ENCODE data around the gene FBLN7.

The FBLN7 gene

GRCh38 chr2:112157472-112157871 is 19.3 kb downstream of the FBLN7 start:
- no peak for DNase-seq (ENCODE audit: low read depth in 2 of 2)

GRCh38 chr2:112159454-112159921 is 21.3 kb downstream of the FBLN7 start:
- no peak for DNase-seq (ENCODE audit: low read depth in 2 of 2)

- no peak for DNase-seq (ENCODE audit: low read depth in 2 of 2)
These were observed 22.4 kb downstream of the FBLN7 start for GRCh38 chr2:112160283-112161250.

- DNase-seq (ENCODE audit: low read depth in 2 of 2): no peak
These were observed 23.4 kb downstream of the FBLN7 start for GRCh38 chr2:112161431-112162145.

- no peak for DNase-seq (ENCODE audit: low read depth in 2 of 2)
These were observed 24.2 kb downstream of the FBLN7 start for GRCh38 chr2:112162341-112162740.

- no peak for DNase-seq (ENCODE audit: low read depth in 2 of 2)
These were observed 24.8 kb downstream of the FBLN7 start for GRCh38 chr2:112162956-112163355.

- no peak for DNase-seq (ENCODE audit: low read depth in 2 of 2)
These were observed 25.4 kb downstream of the FBLN7 start for GRCh38 chr2:112163541-112163981.

- DNase-seq (ENCODE audit: low read depth in 2 of 2): no peak
These were observed 26.7 kb downstream of the FBLN7 start for GRCh38 chr2:112164876-112165275.

- no peak for DNase-seq (ENCODE audit: low read depth in 2 of 2)
These were observed 27.1 kb downstream of the FBLN7 start for GRCh38 chr2:112165296-112165695.

GRCh38 chr2:112166806-112167499 is 28.8 kb downstream of the FBLN7 start:
- DNase-seq (ENCODE audit: low read depth in 2 of 2): no peak

- DNase-seq (ENCODE audit: low read depth in 2 of 2): no peak
These were observed 30.4 kb downstream of the FBLN7 start for GRCh38 chr2:112168422-112169124.

- no peak for DNase-seq (ENCODE audit: low read depth in 2 of 2)
These were observed 32.3 kb downstream of the FBLN7 start for GRCh38 chr2:112170495-112170894.

- DNase-seq (ENCODE audit: low read depth in 2 of 2): no peak
These were observed 35.6 kb downstream of the FBLN7 start for GRCh38 chr2:112173646-112174319.

- no peak for DNase-seq (ENCODE audit: low read depth in 2 of 2)
These were observed 36.2 kb downstream of the FBLN7 start for GRCh38 chr2:112174383-112174782.

- DNase-seq (ENCODE audit: low read depth in 2 of 2): no peak
These were observed 37.1 kb downstream of the FBLN7 start for GRCh38 chr2:112175333-112175732.

GRCh38 chr2:112175958-112176573 is 37.9 kb downstream of the FBLN7 start:
- DNase-seq (ENCODE audit: low read depth in 2 of 2): no peak

- DNase-seq (ENCODE audit: low read depth in 2 of 2): peak; percentile 19 to 26
These were observed 43.5 kb downstream of the FBLN7 start for GRCh38 chr2:112181571-112182290.

GRCh38 chr2:112182581-112183034 is 44.4 kb downstream of the FBLN7 start:
- no peak for DNase-seq (ENCODE audit: low read depth in 2 of 2)

GRCh38 chr2:112183327-112184025 is 45.3 kb downstream of the FBLN7 start:
- DNase-seq (ENCODE audit: low read depth in 2 of 2): no peak
